Amniotic stem cell (primary cell): ENCODE results near the gene RPL32.
"Not testable (repeated sequence)": the region's sequence is repeated elsewhere in the genome, so short reads cannot be mapped to it uniquely, and the experiment has no call there.

Source experiments
- DNase-seq: peaks from one replicate; lab custom pipeline; 2025; lab: John Stamatoyannopoulos, UW

Gene RPL32

GRCh38 chr3:12841149-12841969 lies at the start of gene RPL32:
TSS of gene RPL32 (minus strand) at chr3:12841565. CDS start at chr3:12840237, 1,328 bp downstream.
- peak; percentile 92 for DNase-seq

DNA sequence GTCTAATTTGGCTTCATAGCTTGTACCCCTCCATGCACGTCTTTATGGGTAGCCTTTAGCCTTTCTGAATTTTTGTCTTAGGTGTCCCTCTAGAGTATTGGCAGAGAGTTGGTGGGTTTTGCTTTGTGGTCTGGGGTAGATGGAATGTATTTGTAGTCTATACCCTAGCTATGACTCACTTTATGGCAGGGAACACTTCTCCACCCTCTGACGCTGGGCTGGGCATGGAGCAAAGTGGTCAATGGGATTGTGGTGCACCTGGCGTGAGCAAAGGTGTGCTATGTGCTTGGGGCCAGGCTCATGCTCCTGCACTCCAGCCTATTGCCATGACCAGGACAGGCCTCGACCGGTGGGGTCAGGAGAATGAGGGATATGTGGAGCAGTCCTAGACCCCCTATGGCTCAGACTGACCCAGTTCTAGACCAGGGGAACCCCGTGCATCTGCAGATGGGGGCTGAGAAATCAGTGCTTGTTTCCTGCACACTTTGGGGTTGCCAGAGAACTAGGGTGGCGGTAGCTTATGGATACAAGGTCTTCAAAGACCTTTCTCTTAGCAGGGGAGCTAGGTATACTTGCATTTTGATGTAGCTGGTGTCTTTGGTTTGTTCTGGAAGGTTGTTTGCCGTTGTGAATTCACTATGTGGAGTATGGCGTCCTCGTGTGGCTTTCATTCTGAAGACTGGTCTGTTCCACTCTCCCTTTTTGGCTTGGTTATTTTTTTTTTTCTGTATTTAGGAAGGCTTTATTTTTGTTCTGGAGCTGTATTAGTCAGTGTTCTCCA lies 49.4 kb upstream of the RPL32 start:
- no peak for DNase-seq

GRCh38 chr3:12886736-12887135 lies 45.4 kb upstream of the RPL32 start:
- DNase-seq = no peak

GRCh38 chr3:12886106-12886679 lies 44.8 kb upstream of the RPL32 start:
- no peak for DNase-seq

DNA sequence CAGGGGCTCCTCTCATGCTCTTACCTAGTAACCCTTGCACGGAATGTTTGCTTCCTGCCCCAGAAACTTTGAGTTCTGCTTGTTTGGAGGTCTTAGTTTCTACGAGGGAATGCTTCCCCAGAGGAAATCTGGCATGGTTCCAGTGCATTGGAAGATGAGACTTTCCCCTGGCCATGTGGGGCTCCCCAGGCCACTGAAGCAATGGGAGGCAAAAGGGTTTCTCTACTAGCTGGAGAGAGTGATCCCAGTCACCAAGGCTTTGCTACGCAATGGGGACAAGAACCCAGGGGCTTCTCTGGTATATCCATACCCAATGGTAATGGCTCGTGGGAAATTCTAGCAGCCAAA lies 44.2 kb upstream of the RPL32 start:
- DNase-seq = no peak

DNA sequence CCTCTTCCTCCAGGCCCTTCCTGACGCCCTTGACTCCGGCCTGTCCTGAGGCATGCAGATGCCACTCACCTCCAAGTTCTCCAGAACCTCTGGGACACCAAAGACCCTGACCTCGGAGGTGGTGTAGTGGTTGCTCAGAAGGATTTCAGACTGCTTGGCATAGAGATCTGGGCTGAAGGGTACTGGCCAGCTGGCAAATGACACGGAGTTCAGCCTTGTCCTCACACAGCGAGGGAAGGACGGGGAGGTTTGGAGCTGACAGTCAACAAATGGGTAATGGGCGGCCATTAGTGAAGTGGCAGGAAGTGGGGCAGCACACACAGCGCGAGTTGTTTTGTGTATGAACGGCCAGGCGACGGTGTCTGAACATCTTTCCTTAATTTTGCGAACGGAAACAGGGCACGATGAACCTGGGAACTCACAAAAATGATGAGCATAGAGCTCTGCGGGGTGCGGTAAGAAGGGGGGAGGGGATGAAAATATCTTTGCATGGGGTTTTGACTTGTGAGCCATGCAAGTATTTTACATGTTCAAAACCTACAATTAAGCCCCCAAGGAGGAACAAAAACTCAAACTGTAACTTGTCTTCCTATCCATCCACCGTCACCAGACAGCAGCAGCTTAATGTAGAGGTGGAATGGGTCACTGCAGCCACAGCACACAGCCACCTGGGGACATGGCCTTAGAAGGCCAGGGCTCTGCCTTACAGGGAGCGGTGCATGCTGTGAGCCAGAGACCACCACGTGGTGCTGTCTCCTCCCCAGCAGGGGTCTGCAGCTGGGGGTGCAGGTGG lies 43.6 kb upstream of the RPL32 start:
- no peak for DNase-seq

- DNase-seq = no peak
Measured at GRCh38 chr3:12884186-12884680, 42.9 kb upstream of the RPL32 start.

DNA sequence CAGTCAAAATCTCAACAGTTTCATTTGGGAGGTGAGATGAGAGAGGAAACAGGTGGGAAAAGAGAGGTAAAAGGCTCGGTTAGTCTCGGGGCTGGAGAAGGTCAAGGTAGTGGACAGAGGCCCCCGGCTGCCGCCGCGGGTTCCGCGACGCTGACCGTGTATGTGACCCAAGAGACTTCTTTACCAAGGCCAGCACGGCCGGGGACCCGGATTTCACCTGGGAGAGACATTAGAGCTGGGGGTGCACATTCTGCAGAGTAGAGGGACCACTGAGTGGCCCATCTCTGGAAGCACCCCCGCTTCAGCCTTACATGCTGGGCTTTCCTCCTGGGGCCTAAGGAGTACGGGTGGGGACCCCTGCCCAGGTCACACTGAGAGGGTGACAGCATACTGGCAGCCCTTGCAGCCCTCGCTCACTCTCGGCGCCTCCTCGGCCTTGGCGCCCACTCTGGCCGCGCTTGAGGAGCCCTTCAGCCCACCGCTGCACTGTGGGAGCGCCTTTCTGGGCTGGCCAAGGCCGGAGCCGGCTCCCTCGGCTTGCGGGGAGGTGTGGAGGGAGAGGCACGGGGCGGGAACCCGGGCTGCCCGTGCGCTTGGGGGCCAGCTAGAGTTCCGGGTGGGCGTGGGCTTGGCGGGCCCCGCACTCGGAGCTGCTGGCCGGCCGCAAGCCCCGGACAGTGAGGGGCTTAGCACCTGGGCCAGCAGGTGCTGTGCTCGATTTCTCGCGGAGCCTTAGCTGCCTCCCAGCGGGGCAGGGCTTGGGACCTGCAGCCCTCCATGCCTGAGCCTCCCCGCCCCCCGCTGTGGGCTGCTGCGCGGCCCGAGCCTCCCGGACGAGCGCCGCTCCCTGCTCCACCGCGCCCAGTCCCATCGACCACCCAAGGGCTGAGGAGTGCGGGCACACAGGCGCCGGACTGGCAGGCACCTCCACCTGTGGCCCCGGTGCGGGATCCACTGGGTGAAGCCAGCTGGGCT lies 41.3 kb upstream of the RPL32 start:
- DNase-seq = no peak

- not testable (repeated sequence) for DNase-seq
Measured at GRCh38 chr3:12881858-12882257, 40.5 kb upstream of the RPL32 start.

DNA sequence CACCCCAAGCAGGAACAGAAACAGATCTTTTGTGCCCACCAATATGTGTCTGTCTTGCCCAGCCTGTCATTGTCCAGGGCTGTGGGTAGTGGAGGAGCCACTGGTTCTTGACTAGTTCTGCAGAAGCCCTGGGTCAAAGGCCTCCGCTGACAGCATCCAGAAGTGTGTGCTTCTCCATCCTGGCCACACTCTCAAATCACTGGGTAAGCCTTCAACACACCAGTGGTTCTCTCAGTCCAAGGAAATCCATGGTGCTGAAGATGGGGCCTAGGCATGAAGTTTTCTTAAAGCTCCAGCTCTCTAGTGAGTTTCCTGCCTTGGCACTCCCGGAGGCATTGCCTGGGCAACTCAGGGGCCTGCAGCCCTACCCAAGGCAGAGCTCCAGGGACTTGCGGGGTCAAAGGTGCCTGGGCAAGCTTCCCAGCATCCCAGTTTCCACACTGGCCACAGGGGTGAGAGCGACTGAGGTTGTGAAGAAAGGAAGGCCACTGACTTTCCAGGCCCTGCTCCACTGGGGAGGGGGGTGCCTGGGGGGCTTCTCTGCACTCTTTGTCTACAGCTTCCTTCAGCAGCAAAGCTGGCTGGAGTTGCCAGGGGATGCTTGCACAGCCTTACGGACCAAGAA lies 37.9 kb upstream of the RPL32 start:
- DNase-seq = no peak

DNA sequence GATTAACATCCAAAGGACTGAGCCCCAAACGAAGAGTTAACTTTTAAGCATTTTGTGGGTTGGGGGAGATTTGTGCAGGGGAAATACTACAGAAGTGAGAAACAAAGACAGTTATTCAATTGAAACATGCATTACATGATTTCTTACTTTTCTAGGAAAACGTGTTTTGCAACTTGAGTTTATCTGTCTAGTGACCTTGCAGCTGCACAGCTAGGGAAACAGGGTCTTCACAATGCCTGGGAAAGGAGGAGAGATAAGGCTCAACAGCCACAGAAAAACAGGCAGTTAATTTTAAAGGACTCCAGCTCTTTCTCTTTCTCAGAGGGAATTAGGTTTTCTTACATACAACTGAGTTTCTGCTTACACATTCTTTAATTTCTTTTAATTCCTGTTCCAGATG lies 37.4 kb upstream of the RPL32 start:
- not testable (repeated sequence) for DNase-seq

DNA sequence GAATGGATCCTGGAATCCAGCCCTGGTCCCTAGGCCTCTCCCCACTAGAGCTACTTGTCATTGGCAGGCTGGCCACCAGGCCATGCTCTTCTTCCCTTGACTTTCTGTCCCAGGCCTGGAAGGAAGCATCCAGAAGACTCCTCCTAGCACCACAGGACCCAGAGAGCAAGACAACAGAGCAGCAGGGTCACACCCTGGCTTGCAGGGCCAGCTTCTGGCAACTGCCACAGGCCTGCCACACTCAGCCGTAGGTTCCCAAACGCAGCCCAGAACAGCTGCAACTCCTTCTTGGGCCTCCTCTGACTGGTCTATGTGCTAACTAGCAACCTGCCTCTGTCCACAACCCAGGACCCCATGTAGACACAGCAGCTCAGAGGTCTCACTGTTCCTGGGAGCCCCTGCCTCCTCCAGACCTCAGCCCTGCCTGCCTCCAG lies 36.8 kb upstream of the RPL32 start:
- DNase-seq = no peak

GRCh38 chr3:12877040-12877439 lies 35.7 kb upstream of the RPL32 start:
- DNase-seq = no peak

DNA sequence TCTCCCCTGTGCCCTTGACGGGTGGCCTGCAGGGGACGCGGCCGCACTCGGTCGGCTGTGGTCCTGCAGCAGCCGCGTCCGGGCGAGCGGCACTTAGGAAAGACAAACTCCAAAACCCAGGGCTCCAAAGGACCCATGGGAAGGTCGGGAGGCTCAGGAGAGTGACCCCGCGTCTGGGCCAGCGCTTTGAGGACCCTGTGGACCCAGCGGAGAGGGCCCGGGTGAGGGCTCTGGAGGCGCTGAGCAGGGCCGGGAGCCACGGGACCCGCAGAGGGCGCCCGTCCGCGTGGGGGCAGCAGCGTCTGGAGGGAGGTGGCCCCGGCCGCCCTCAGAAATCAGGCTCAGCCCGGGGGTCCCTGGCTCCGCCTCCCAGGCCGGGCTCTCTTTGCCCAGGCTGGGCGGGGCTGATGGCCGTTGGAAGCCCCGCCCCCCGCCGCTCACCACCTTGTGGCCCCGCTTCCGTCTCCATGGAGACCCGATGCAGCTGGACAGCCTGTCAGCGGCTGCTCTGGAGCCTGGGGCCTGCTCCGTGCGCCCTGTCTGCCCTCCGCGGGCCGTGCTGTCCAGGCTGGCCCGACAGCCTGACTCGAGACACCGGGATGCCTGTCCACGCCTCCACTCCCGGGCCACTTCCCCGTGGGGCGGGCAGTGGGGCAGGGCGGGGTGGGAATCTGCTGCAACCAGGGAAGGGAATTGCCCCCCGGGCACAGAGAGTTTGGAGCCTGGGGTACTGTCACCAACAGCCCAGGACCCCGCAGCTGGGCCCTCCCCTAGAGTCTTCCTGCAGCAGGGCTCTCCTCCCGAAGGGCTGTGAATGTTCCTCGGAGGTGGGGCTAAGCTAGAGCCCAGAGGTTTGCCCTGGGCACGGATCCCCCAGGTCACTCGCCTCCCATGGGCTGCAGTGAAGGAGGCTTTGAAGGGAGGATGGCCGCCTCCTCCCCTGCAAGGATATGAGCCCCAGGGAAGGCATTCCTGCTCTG lies 34.8 kb upstream of the RPL32 start:
- no peak for DNase-seq

GRCh38 chr3:12871404-12871983 lies 30.1 kb upstream of the RPL32 start:
- no peak for DNase-seq

GRCh38 chr3:12870942-12871341 lies 29.6 kb upstream of the RPL32 start:
- DNase-seq = no peak

DNA sequence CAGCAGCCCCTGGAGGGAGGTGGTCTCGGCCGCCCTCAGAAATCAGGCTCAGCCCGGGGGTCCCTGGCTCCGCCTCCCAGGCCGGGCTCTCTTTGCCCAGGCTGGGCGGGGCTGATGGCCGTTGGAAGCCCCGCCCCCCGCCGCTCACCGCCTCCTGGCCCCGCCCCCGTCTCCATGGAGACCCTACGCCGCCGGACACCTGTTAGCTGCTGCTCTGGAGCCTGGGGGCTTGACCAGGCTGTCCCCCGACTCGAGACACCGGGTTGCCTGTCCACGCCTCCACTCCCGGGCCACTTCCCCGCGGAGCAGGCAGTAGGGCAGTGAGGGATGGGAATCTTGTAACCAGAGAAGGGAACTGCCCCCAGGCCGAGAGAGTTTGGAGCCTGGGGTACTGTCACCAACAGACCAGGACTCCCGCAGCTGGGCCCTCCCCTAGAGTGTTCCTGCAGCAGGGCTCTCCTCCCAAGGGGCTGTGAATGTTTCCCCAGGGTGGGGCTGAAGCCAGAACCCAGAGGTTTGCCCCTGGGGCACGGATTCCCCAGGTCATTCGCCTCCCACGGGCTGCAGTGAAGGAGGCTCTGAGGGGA lies 27.8 kb upstream of the RPL32 start:
- DNase-seq = no peak
